ENCODE measurements around the gene CCDC110.

CCDC110 gene

GRCh38 chr4:185467991-185468390 lies 3.5 kb downstream of the CCDC110 start:
- no peak overlapping the region for H3K4me3 ChIP-seq (ENCODE audit: low read length)
- no peak overlapping the region for H3K4me2 ChIP-seq (ENCODE audit: low read length)
- H3K9me2 ChIP-seq (replicated peaks; ENCODE audit: control insufficient read depth, low read length): no peaks in the 10 kb centered on the region
- TF ChIP-seq CTCF (IDR thresholded peaks at IDR 0.05; ENCODE audit: low read depth, low read length, poor library complexity, severe bottlenecking) (no peak), EZH2phosphoT487 (IDR thresholded peaks at IDR 0.05; ENCODE audit: borderline replicate concordance, low read length) (no peak)
- H3K9me3 ChIP-seq (ENCODE audit: control insufficient read depth, insufficient read depth, low read length): no peaks in the 10 kb centered on the region
- H3F3A ChIP-seq (ENCODE audit: control insufficient read depth, insufficient read depth): peaks cover 8% of the 10 kb centered on the region; the same call in 1 of the 2 replicates
- no peaks in the 10 kb centered on the region; the same call in 1 of the 2 replicates for H4K20me1 ChIP-seq (ENCODE audit: control insufficient read depth, insufficient read depth, low read depth, low read length)
- peaks cover 15% of the 10 kb centered on the region for H3K4me1 ChIP-seq (ENCODE audit: control insufficient read depth, low read length)
- peaks cover 41% of the 10 kb centered on the region for H3K27me3 ChIP-seq (ENCODE audit: control insufficient read depth, low read length)
- H3K79me2 ChIP-seq (ENCODE audit: control insufficient read depth, low read length): no peaks in the 10 kb centered on the region
- no peak overlapping the region for H3K27ac ChIP-seq (ENCODE audit: low read depth, low read length)
- H3K36me3 ChIP-seq (ENCODE audit: control insufficient read depth, low read length): no peaks in the 10 kb centered on the region

- Histone ChIP-seq H3K4me1 (ENCODE audit: control insufficient read depth, low read length) (peaks cover 13% of the 10 kb centered on the region), H3K4me3 (ENCODE audit: low read length) (no peak overlapping the region), H3K27me3 (ENCODE audit: control insufficient read depth, low read length) (peaks cover 40% of the 10 kb centered on the region), H3K36me3 (ENCODE audit: control insufficient read depth, low read length) (no peaks in the 10 kb centered on the region), H4K20me1 (ENCODE audit: control insufficient read depth, insufficient read depth, low read depth, low read length) (no peaks in the 10 kb centered on the region; the same call in 1 of the 2 replicates), H3K27ac (ENCODE audit: low read depth, low read length) (no peak overlapping the region), H3F3A (ENCODE audit: control insufficient read depth, insufficient read depth) (peaks cover 5% of the 10 kb centered on the region; the same call in 1 of the 2 replicates), H3K4me2 (ENCODE audit: low read length) (no peak overlapping the region), H3K9me3 (ENCODE audit: control insufficient read depth, insufficient read depth, low read length) (no peaks in the 10 kb centered on the region), H3K79me2 (ENCODE audit: control insufficient read depth, low read length) (no peaks in the 10 kb centered on the region), H3K9me2 (replicated peaks; ENCODE audit: control insufficient read depth, low read length) (no peaks in the 10 kb centered on the region)
- no peak for TF ChIP-seq CTCF (IDR thresholded peaks at IDR 0.05; ENCODE audit: low read depth, low read length, poor library complexity, severe bottlenecking)
- TF ChIP-seq EZH2phosphoT487 (IDR thresholded peaks at IDR 0.05; ENCODE audit: borderline replicate concordance, low read length): no peak
Measured at GRCh38 chr4:185467101-185467500, 4.4 kb downstream of the CCDC110 start.

GRCh38 chr4:185465707-185466106 lies 5.8 kb downstream of the CCDC110 start:
- no peaks in the 10 kb centered on the region for H3K36me3 ChIP-seq (ENCODE audit: control insufficient read depth, low read length)
- H4K20me1 ChIP-seq (ENCODE audit: control insufficient read depth, insufficient read depth, low read depth, low read length): no peaks in the 10 kb centered on the region; the same call in 1 of the 2 replicates
- no peaks in the 10 kb centered on the region for H3K79me2 ChIP-seq (ENCODE audit: control insufficient read depth, low read length)

More at GRCh38 chr4:185465707-185466106, 5.8 kb downstream of the CCDC110 start:
- Histone ChIP-seq H3K9me3 (ENCODE audit: control insufficient read depth, insufficient read depth, low read length) (no peaks in the 10 kb centered on the region), H3K4me3 (ENCODE audit: low read length) (no peak overlapping the region), H3K27me3 (ENCODE audit: control insufficient read depth, low read length) (peaks cover 35% of the 10 kb centered on the region), H3F3A (ENCODE audit: control insufficient read depth, insufficient read depth) (peaks cover 3% of the 10 kb centered on the region; the same call in 1 of the 2 replicates), H3K27ac (ENCODE audit: low read depth, low read length) (no peak overlapping the region), H3K9me2 (replicated peaks; ENCODE audit: control insufficient read depth, low read length) (no peaks in the 10 kb centered on the region), H3K4me2 (ENCODE audit: low read length) (no peak overlapping the region), H3K4me1 (ENCODE audit: control insufficient read depth, low read length) (peaks cover 7% of the 10 kb centered on the region)
- TF ChIP-seq CTCF (IDR thresholded peaks at IDR 0.05; ENCODE audit: low read depth, low read length, poor library complexity, severe bottlenecking) (no peak), EZH2phosphoT487 (IDR thresholded peaks at IDR 0.05; ENCODE audit: borderline replicate concordance, low read length) (no peak)

Measured in DOHH2 (cell line).